Effector CD8-positive, alpha-beta T cell (primary cell): ENCODE data around the gene KRTAP5-6.
"Not testable (repeated sequence)": the region's sequence is repeated elsewhere in the genome, so short reads cannot be mapped to it uniquely, and the experiment has no call there.

Experiments used
- DNase-seq: peaks from one replicate; lab custom pipeline; 2025; lab: John Stamatoyannopoulos, UW

Gene KRTAP5-6

GRCh38 chr11:1683904-1684572 lies 13.0 kb upstream of the KRTAP5-6 start:
- DNase-seq = not testable (repeated sequence)

- DNase-seq = not testable (repeated sequence)
Measured at GRCh38 chr11:1684886-1685874, 11.8 kb upstream of the KRTAP5-6 start.

DNA sequence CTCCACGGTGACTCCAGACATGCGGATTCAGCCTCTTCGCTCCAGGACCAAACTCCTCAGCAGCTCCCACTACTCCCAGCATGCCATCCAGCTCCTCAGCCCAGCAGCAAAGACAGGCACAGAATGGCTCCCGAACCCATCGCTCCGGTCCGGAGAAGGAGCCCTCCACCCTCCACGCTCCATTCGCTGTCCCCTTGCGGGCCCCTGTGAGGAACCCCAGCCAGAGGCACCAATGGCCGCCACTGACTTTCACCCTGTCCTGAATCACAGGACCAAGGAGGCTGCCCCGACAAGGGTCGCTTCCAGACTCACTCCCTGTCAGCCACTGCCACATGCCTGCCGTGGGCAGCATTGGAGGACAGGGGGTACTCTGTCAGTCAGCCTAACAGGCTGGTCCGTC lies 10.8 kb upstream of the KRTAP5-6 start:
- not testable (repeated sequence) for DNase-seq

GRCh38 chr11:1688336-1688947 lies 8.6 kb upstream of the KRTAP5-6 start:
- DNase-seq = not testable (repeated sequence)

- DNase-seq = not testable (repeated sequence)
Measured at GRCh38 chr11:1689250-1690166, 7.5 kb upstream of the KRTAP5-6 start.

GRCh38 chr11:1690167-1691025 lies 6.6 kb upstream of the KRTAP5-6 start:
- DNase-seq = no peak

DNA sequence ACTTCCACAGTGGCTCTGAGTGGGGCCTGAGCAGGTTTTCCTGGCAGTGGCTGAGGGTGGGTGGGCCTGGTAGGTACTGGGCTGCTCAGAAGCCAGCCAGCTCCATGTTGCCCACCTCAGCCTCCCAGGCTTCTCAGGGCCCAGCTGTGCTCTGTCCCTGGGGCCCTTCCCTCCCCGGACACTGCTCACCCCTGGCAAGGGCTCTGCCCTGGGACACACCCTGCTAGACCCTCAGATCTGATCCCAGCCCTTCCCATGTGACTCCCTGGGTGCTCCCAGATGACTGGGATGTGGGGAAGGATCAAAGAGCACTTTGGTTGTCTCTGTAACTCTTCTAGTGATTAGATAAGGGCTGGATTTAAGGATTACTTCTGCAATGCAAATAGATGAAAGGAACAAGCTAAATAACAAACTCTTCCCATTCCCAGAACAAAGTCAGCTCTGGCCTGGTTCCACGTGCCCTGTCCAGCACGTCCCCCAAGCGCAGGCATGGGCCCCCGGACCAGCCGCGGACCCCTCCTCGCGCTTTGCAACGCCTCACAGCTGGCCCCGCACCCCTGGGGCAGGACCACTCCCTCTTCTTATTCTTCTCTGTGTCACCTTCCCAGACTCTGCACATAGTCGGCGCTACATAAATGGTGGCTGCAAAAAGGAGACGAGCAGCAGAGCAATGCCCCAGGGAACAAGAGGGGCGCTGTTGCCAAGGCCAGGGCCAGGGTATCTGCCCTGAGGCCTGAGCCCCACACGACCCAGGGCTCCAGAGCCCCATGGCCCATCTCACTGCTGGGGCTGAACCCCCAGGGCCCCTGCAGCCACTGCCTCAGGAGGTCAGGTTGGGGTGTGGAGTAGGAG lies 5.7 kb upstream of the KRTAP5-6 start:
- no peak for DNase-seq

- no peak for DNase-seq
Measured at GRCh38 chr11:1691878-1692707, 4.9 kb upstream of the KRTAP5-6 start.

GRCh38 chr11:1692708-1693326 lies 4.2 kb upstream of the KRTAP5-6 start:
- no peak for DNase-seq

DNA sequence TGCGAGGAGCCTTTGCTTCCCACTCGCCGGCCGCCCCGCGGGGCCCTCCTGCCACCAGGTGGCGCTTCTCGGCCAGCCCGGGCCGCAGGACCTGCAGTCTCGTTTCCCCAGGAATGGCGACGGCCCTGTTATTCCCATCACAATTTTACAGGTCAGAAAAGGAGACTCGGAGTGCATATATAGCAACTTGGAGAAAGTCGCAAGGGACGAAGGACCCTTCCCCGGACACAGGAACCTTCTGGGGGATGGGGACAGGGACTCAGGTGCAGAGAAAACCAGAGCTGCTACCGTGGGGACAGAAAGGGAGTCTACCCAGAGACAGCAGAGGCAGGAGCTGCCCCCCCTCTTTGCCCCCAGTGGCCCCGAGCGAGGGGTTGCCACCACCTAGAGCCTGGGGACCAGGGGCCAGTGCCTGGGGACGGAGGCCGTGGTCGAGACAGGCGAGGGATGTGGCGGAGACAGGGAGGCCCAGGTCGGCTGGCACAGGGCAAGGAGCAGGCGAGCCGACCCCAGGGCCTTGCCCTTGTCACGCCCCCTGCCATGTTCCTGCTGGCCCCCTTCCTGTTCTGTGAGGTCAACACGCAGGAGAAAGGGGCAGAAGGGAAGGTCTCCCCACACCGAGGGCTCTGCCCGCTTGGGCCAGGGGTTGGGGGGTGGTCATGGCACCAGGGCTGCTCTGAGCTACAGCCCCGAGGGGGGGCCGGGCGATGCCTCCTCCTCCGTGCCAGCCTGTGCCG lies 3.5 kb upstream of the KRTAP5-6 start:
- DNase-seq = peak; percentile 71

DNA sequence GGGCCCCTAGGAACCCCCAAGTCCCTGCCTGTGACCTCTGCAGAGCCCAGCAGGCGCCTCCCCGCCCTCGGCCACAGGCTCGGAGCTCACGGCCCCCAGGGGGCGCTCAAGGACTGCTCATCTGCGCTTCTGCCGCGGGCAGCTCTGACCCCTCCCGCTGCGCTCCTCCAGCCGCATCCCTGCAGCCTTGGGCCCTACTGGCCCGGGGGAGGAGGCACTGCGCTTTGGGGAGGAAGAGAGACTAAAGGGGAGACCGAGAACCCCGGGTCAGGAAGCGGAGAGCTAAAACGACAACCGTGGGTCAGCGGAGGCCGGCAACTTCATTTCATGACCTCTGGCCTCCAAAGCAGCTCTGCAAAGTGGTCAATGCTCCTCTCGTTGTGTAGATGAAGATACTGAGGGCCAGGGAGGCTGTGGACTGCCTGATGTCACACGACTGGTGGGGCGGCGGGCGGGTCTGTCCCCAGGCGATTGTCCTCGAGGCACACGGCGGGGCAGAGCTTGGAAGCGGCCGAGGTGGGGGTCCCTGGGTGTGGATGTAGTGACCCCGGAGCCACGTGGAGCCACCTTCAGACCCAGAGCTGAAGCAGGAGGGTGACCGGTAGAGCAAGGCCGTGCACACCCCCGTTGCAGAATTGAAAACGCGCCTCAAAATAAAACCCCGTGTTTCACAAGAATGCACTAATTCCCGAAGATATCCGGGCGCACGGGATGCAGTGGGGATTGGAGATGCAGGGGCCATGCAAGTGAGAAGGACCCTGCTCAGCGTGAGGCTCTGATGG lies 2.7 kb upstream of the KRTAP5-6 start:
- peak; percentile 73 for DNase-seq

- no peak for DNase-seq
Measured at GRCh38 chr11:1694846-1695547, 2.0 kb upstream of the KRTAP5-6 start.

GRCh38 chr11:1695548-1696108 lies 1.4 kb upstream of the KRTAP5-6 start:
- no peak for DNase-seq

- no peak for DNase-seq
Measured at GRCh38 chr11:1699771-1700170, 2.8 kb downstream of the KRTAP5-6 start.

- DNase-seq = no peak
Measured at GRCh38 chr11:1701091-1701807, 4.3 kb downstream of the KRTAP5-6 start.
